22Rv1 (cell line): Measurements from ENCODE around the gene TNFRSF12A.

Experiments used
- H3K27ac ChIP-seq: fragments of 450-650 bp; 2 replicates; pipeline ENCODE4 v1.5.1; 2017
- ZFX ChIP-seq: fragments of 450-650 bp; IDR thresholded peaks from 2 replicates; pipeline ENCODE4 v1.6.1; 2017; ENCODE audit warnings: antibody characterized with exemption, borderline replicate concordance
- TF ChIP-seq, protein P1 (sequence below): fragments of 450-650 bp; IDR thresholded peaks from 2 replicates; pipeline ENCODE4 v1.5.1; 2017; ENCODE audit warnings: mild to moderate bottlenecking

TNFRSF12A gene

DNA sequence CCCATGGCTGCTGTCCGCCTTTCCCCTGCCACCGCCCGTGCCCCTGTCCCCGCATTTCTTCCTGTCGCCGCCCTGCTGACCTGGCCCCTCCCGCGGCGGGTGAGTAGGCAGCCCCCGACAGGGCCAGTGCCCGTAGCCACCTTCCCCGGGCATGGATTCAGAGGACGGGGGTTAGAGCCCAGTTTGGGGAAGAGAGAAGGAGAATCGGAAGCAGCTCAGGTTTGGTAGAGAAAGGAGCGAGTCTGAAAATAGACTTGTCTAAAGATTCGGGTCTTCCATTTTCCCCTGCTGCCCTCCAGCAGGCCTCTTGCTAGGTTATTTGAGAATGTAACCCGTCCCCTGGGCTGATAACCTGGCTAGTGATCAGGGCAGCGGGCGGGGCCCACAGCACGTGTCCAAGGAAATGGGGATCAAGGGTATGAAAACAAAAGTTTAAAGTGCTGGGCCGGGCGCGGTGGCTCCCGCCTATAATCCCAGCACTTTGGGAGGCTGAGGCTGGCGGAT is 15.3 kb upstream of the TNFRSF12A start:
- peak overlapping the region; percentile 56 for H3K27ac ChIP-seq
- TF ChIP-seq, protein P1, sequence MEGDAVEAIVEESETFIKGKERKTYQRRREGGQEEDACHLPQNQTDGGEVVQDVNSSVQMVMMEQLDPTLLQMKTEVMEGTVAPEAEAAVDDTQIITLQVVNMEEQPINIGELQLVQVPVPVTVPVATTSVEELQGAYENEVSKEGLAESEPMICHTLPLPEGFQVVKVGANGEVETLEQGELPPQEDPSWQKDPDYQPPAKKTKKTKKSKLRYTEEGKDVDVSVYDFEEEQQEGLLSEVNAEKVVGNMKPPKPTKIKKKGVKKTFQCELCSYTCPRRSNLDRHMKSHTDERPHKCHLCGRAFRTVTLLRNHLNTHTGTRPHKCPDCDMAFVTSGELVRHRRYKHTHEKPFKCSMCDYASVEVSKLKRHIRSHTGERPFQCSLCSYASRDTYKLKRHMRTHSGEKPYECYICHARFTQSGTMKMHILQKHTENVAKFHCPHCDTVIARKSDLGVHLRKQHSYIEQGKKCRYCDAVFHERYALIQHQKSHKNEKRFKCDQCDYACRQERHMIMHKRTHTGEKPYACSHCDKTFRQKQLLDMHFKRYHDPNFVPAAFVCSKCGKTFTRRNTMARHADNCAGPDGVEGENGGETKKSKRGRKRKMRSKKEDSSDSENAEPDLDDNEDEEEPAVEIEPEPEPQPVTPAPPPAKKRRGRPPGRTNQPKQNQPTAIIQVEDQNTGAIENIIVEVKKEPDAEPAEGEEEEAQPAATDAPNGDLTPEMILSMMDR: no peak
- no peak for TF ChIP-seq ZFX

DNA sequence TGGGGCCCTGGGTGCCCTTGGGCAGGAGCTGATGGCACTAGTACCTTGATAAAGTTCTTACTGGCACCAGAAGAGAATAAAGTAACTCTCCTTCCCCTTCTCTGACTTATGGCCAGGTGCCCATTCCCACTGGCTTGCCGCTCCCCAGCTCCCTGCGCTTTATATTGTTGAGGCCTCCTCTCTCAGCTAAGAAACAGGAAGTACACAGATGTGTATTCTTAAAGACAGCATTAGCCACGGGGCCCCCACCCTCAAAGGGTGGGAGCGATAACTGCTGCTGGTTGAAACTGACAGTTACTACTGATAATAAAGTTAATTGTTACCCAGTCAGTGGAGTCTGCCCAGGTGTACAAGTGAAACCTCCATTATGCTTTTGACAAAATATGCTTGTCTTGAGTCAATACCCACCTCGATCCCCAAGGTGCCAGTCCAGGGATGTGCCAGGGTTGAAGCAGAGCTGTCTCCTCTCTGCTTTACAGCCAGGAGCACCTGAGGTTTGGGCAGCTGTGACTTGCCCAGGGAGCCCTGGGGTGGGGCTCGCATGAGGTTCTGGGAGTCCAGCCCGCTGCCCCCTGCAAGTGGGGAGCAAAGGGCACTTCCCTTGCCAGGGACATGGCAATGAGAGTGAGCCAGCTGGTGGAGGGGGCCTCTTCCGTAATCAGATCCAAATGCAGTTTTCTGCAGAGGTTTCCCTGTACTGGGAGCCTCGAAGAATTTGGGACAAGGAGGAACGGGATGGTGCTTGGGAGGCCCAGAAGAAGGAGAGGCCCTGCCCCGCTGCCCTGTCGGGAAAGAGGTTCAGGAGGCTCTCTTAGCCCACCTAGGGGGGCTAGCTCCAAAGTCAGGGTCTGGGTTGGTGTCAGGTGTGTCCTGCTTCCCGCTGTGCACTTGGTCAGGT is 12.9 kb upstream of the TNFRSF12A start:
- TF ChIP-seq, protein P1: no peak
- TF ChIP-seq ZFX: no peak
- H3K27ac ChIP-seq: no peak overlapping the region

DNA sequence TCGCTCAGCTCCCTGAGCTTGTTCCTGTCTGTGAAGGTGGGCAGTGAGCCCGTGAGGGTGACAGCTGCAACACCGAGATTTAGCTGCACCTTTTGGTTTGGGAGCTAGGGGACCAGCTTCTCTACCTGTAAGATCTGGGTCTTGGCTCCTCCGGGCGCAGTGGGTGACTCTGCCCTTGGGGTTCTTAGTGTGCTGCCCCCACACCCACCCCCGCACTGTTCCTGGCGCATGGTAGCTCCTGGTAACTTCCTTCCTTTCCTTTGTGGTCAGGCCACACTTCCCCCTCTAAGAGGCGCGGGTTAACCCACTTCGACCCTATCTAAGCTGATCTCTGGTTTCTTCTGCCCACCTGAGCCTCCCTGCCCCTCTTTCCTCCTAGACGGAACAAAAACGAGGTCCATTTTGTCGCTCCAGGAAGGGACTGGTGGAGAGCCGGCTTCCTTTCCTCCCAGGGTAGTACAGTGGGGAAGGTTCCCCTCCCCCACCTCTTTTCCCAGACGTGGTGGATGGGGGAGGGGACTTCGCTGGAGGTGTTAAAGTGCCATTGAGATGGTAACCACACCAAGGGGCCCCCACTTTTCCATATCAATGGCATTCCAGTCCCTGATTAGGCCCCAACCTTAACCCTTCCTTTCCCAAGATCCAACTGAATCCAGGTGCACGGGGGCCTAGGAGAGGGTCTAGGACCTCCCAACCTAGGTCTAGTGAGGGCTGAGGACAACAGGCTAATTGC is 12.0 kb upstream of the TNFRSF12A start:
- H3K27ac ChIP-seq: no peak overlapping the region
- no peak for TF ChIP-seq ZFX
- TF ChIP-seq, protein P1: no peak

DNA sequence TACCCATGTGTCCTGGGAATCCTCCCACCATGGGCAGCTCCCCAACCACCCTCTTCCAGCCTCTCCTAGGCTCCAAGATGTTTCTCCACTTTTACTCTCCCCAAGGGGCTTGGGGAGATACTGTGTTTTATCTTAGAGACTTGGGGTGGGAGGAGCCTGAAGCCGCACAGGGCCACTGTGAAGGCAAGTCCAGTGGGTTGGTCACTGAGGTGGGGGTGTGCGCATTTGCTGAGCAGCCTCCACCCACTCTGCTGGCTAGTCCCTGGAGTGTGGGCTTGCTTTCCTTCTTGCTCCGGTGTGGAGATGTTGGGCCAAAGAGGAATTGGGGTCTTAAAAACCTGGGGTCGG is 11.5 kb upstream of the TNFRSF12A start:
- H3K27ac ChIP-seq: no peak overlapping the region
- no peak for TF ChIP-seq ZFX
- TF ChIP-seq, protein P1: no peak

DNA sequence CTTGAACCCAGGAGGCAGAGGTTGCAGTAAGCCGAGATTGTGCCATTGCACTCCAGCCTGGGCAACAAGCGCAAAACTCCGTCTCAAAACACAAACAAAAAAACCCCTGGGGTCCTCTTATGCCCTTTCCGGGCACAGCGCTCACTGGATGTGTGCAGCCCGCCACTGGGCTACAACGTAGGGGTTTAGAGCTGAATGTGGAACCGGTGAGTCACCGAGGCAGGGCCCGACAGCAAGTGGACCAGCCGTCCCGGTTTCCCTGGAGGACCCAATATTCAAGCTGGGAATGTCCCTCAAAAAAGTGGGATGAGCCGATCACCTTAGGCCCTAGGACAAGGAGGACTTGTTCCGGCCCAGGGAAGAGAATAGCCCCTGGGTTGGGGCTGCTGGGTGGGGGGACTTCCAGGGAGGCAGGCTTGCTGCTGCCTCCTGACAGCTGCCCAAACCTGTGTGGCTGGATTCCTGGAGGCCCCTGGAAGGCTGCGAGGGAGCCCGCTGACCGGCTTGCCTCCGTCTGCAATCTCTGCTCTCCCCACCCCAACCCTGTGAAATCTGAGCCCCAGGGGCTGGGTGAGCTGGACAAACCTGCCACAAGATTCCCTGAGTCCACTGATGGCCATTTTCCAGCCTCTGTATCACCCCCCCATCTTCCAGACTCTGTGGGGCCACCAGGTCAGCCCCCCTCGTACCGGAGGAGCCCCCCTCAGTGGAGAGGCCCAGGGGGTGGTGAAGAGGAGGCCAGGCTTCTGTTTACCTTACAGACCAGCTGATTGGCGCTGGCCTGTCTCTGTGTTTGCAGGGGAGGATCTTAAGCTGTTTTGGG is 10.4 kb upstream of the TNFRSF12A start:
- H3K27ac ChIP-seq: no peak overlapping the region
- TF ChIP-seq, protein P1: no peak
- no peak for TF ChIP-seq ZFX

DNA sequence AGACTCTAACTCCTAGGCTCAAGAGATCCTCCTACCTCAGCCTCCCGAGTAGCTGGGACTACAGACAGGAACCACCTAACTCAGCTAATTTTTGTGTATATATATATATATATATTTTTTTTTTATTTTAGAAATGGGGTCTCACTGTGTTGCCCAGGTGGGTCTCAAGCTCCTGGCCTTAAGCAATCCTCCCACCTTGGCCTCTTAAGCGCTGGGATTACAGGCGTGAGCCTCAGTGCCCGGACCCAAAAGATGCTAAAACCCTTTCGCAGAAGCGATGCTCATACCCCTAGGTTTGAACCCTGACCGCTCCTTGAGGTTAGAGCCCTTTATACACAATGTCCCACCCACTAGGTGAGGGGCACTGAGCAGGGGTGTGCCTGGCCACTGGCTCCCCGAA is 9.7 kb upstream of the TNFRSF12A start:
- no peak for TF ChIP-seq ZFX
- TF ChIP-seq, protein P1: no peak
- H3K27ac ChIP-seq: no peak overlapping the region
